Stimulated activated CD4-positive, alpha-beta T cell treated with anti-CD3 and anti-CD28 coated beads, Interleukin-12 subunit alpha, Interleukin-12 subunit beta, amount 100 ng/mL, for 24 hours (primary cell): ENCODE data around the gene ZNF598.

ENCODE experiments used
- DNase-seq, 2 experiments: peaks; one replicate each; pipeline ENCODE4 v3.0.0-alpha.2; 2020; ENCODE audit warnings: low read depth in 2 of 2

ZNF598 gene

GRCh38 chr16:1990351-1991134, 19.1 kb downstream of the ZNF598 start:
- no peak for DNase-seq

- no peak for DNase-seq
Measured at GRCh38 chr16:1990101-1990350, 19.6 kb downstream of the ZNF598 start.

DNA sequence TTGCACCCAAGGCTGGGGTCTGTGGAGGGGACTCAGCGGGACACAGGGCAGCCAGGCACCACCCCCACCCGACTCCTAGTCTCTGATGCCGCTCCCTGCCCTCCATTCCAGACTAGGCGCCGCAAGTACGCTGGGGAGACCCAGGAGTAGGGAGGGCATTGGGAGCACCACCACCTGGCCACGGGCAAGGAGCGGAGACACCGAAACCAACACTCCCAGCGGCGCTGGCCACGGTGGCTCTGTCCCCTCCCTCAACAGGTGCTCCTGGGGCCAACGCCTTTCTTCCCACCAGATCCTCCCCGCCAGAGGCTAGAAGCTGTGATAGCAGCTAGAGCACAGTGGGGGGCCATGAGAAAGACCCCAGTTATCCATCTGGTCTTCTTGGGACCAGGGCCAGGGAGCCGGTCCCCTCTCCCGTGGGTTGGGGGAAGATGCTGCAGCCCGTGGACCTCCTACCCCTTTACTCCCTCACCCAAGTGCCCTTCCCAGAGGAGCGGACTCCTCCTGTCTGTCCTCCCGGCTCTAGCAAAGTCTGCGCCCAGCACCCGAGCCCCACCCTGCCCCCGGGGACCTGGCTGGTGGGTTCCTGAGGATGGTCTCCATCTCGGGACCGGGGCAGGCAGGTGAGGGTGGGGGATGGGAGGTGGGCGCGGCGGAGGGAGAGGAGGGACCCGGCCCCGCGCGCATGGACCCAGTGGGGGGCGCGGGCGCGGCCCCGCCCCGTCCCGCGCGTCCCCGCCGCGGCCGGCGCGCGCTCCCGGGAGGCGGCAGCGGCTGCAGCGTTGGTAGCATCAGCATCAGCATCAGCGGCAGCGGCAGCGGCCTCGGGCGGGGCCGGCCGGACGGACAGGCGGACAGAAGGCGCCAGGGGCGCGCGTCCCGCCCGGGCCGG, 20.2 kb downstream of the ZNF598 start, which contains the start of gene SYNGR3:
Gene SYNGR3, plus strand, starts transcription at position 762 of the 892 bp plus-strand sequence. CDS start 133 bp downstream, outside the sequence.
- no peak for DNase-seq

DNA sequence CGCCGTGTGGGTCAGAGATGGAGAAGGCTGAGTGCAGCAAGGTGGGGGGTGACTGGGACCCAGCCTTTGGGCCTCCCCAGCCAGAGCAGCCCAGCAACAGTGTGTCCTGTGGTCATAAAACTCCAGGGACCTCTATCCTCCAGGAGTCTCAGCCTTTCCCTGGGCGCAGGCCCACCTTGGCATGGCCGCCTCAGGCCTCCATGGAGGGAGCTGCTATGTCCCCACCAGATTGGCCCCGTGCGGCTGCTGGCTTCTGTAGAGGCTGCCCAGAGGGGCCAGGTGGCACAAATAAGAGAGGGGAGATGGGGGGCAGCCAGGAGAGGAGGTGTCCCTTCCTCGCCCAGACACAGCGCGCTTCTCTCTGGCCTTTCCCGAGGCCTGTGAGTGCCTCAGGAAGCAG, 22.4 kb downstream of the ZNF598 start:
- DNase-seq = no peak

DNA sequence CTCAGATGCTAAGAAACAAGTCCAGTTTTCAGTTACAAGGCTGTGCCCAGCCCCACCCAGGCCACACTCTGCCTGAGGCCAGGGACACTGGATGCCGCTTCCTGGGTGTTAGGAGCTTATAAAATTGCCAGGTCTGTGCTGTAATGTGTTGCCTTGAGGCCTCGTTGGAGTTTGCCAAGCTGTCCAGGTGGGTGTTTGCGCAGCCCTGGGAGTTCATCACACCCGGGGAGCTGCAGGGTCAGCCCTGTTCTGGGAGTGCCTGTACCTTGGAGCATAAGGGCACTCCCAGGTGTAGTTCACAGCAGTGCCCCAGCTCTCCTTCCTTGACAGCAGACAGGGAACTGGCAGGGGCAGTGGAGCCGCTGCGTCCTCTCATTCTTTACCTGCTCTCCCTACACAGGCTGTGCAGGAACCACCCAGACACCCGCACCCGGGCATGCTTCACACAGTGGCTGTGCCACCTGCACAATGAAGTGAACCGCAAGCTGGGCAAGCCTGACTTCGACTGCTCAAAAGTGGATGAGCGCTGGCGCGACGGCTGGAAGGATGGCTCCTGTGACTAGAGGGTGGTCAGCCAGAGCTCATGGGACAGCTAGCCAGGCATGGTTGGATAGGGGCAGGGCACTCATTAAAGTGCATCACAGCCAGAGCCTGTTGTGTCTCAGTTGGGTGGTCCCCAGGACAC, 24.0 kb downstream of the ZNF598 start:
- no peak for DNase-seq

GRCh38 chr16:1984347-1985225, 25.0 kb downstream of the ZNF598 start:
- no peak for DNase-seq

- DNase-seq = peak in 1 of 2 experiments; percentile 78
Measured at GRCh38 chr16:1983544-1984346, 25.9 kb downstream of the ZNF598 start, which contains the start of gene GFER. Gene GFER (plus strand): TSS chr16:1984193. CDS start chr16:1984219, 26 bp downstream.

- DNase-seq = no peak
Measured at GRCh38 chr16:1982991-1983543, 26.6 kb downstream of the ZNF598 start.

DNA sequence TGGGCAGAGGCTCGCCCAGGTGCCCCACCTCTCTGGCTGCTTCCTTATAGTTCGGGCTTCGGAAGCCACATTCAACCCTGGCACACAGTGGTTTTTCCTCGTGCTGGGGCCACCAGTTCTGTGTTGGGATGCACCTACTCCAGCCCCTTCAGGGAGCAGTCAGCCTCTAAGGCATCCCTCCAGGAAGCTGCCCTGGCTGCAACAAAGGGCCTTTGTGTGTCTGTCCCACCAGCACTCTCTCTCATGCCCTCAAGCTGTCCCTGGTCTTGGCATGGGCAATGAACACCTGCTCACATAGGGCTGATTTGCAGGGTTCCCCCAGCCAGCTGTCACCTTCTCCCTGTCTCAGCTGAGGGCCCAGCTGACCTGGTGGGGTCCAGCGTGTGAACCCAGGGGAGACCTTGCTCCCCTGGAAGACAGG, 27.6 kb downstream of the ZNF598 start:
- no peak for DNase-seq

DNA sequence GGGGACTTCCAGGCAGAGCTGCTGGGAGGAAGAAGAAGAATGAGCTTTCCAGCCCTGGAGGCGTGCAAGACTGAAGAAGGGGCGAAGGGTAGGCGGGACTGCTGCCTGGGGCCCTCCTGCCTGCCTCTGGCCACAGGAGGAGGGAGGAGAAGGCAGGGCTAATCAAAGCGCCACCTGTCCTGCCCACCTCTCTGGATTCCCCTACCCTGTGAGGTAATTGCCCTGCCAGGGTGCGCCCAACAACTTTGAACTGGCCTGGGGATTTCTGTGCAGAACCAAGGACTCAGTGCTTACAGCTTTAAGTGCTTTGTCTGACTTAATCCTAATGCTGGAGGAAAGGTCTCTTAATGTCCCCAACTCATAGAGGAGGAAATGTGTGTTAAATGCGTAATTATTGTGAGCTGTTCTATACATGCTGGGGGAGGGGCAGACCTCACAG, 28.2 kb downstream of the ZNF598 start, which contains the start of gene NOXO1:
Gene NOXO1, minus strand, starts transcription at position 72 of the 439 bp plus-strand sequence. CDS start 290 bp downstream, outside the sequence.
- no peak for DNase-seq

- DNase-seq = no peak
Measured at GRCh38 chr16:1980770-1981087, 28.9 kb downstream of the ZNF598 start.

- DNase-seq = no peak
Measured at GRCh38 chr16:1980030-1980769, 29.4 kb downstream of the ZNF598 start.

- DNase-seq = no peak
Measured at GRCh38 chr16:1979271-1980029, 30.2 kb downstream of the ZNF598 start.

DNA sequence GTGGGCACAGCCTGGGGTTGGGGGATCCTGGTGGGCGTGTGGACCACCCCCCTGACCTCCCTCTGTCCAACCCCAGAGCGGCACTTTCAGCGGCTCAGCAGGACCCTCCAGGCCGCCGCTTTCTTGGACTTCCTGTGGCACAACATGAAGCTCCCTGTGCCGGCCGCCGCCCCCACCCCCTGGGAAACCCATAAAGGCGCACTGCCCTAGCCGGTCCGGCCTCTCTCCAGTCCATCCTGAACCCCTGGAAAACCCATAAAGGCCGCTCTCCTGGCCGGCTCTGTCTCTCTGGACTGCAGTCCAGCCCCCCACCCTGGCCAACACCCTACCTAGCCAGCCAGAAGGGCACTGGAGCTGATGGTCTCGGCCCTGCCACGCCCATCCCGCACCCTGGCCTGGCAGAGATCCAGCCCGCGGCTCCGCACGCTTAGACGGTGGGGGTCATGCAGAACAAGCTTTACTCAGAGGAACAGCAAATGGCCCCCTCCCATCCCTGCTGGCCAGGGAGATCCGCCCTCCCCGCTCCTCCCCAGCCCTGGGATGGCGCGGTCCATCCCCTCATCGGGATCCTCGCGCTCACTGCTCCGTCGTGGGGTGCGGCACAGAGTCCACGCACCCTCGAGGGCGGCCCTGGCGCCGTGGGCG, 31.0 kb downstream of the ZNF598 start:
- no peak for DNase-seq

GRCh38 chr16:1977875-1978268, 31.7 kb downstream of the ZNF598 start:
- DNase-seq = no peak

DNA sequence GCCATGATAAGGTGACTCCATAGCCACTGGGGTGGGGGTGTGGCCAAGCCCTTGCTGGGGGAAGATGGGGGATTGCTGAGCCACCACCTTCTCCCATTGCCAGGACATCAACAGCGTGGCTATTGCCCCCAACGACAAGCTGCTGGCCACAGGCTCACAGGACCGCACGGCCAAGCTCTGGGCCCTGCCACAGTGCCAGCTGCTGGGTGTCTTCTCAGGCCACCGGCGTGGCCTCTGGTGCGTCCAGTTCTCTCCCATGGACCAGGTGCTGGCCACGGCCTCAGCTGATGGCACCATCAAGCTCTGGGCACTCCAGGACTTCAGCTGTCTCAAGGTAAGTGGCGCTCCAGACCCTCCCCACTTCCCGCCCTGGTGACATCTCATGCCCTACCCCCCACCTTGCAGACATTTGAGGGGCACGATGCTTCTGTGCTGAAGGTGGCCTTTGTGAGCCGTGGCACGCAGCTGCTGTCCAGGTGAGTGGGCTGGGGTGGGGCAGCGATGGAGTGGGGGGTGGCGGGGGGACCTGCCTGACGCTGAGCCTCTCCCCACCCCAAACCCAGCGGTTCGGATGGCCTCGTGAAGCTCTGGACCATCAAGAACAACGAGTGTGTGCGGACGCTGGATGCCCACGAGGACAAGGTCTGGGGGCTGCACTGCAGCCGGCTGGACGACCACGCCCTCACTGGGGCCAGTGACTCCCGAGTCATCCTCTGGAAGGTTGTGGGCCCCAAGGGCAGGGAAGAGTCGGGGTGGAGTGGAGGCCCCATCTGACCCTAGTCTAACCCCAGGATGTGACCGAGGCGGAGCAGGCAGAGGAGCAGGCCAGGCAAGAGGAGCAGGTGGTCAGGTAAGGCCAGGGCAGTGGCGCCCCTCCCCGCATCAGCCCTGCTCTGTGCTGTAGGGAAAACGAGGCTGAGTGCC, 32.4 kb downstream of the ZNF598 start:
- DNase-seq = no peak

GRCh38 chr16:1976216-1976520, 33.5 kb downstream of the ZNF598 start:
- no peak for DNase-seq
